HG02763 (cell line): ENCODE results near the gene CNNM4.
A peak's percentile ranks its signal among the peaks of the same experiment; 100 is the strongest.

Experiments used
- ATAC-seq: cut with Tn5 transposase; IDR thresholded peaks from one replicate; pipeline ENCODE4 v1.9.1; 2021; ENCODE audit warnings: mild to moderate bottlenecking, moderate library complexity; ENCODE audit not compliant: unreplicated experiment

CNNM4 gene

GRCh38 chr2:96853321-96853720 is 92.6 kb downstream of the CNNM4 start:
- ATAC-seq: no peak

- ATAC-seq: no peak
These were observed 96.3 kb downstream of the CNNM4 start for GRCh38 chr2:96856776-96857666.

- peak; percentile 90 for ATAC-seq
These were observed 97.1 kb downstream of the CNNM4 start, which contains the start of gene ANKRD39 for GRCh38 chr2:96857667-96858372. Gene ANKRD39, minus strand, starts transcription at chr2:96858016. Its CDS starts 29 bp downstream, at chr2:96857987.

GRCh38 chr2:96859099-96859649 is 98.5 kb downstream of the CNNM4 start:
- ATAC-seq: no peak

- no peak for ATAC-seq
These were observed 99.0 kb downstream of the CNNM4 start for GRCh38 chr2:96859681-96860064.

GRCh38 chr2:96860065-96861029 is 99.6 kb downstream of the CNNM4 start:
- ATAC-seq: no peak

GRCh38 chr2:96861074-96861473 is 100.4 kb downstream of the CNNM4 start:
- no peak for ATAC-seq
